Trophoblast cell (in vitro differentiated cells and primary cell): ENCODE measurements around the gene CLEC16A.

Experiments used
- DNase-seq, 2 donors: peaks; one replicate each; pipeline ENCODE4 v3.0.0-alpha.2; 2016
- H2AFZ ChIP-seq: 2 replicates; pipeline ENCODE4 v1.6.1; 2013; ENCODE audit warnings: low read length, moderate library complexity, mild to moderate bottlenecking; ENCODE audit not compliant: insufficient read depth, poor library complexity
- H2AK5ac ChIP-seq: 2 replicates; pipeline ENCODE4 v1.6.1; 2013; ENCODE audit warnings: mild to moderate bottlenecking, low read length
- H2BK120ac ChIP-seq: 2 replicates; pipeline ENCODE4 v1.6.1; 2013; ENCODE audit warnings: low read length, mild to moderate bottlenecking, moderate library complexity; ENCODE audit not compliant: insufficient read depth, poor library complexity
- H2BK12ac ChIP-seq: 2 replicates; pipeline ENCODE4 v1.6.1; 2013; ENCODE audit warnings: mild to moderate bottlenecking, low read length, moderate library complexity
- H2BK5ac ChIP-seq: 2 replicates; pipeline ENCODE4 v1.6.1; 2013; ENCODE audit warnings: low read length, low read depth, moderate library complexity, mild to moderate bottlenecking; ENCODE audit not compliant: poor library complexity
- H3K14ac ChIP-seq: 2 replicates; pipeline ENCODE4 v1.6.1; 2013; ENCODE audit warnings: mild to moderate bottlenecking, low read length
- H3K18ac ChIP-seq: 2 replicates; pipeline ENCODE4 v1.6.1; 2013; ENCODE audit warnings: mild to moderate bottlenecking, low read length
- H3K23ac ChIP-seq: 2 replicates; pipeline ENCODE4 v1.6.1; 2013; ENCODE audit warnings: low read length
- H3K27ac ChIP-seq: 2 replicates; pipeline ENCODE4 v1.5.1; 2013; ENCODE audit warnings: low read depth, mild to moderate bottlenecking, inconsistent platforms, low read length, moderate library complexity
- H3K27me3 ChIP-seq: 2 replicates; pipeline ENCODE4 v1.6.1; 2013; ENCODE audit warnings: inconsistent platforms, mild to moderate bottlenecking, low read length, moderate library complexity; ENCODE audit not compliant: insufficient read depth
- H3K36me3 ChIP-seq, 2 experiments: 1 replicate in 1 of 2; 2 replicates in 1 of 2; pipeline ENCODE4 v1.6.1; 2013; ENCODE audit warnings: low read length in 2 of 2, mild to moderate bottlenecking in 2 of 2, moderate library complexity in 1 of 2; ENCODE audit not compliant: insufficient read depth in 2 of 2, control insufficient read depth in 1 of 2
- H3K4ac ChIP-seq: 2 replicates; pipeline ENCODE4 v1.6.1; 2013; ENCODE audit warnings: low read depth, mild to moderate bottlenecking, low read length, moderate library complexity
- H3K4me1 ChIP-seq, 2 experiments: 1 replicate in 1 of 2; 2 replicates in 1 of 2; pipeline ENCODE4 v1.6.1; 2013; ENCODE audit warnings: low read length in 2 of 2, mild to moderate bottlenecking in 2 of 2, moderate library complexity in 1 of 2; ENCODE audit not compliant: insufficient read depth in 2 of 2, control insufficient read depth in 1 of 2
- H3K4me2 ChIP-seq: 2 replicates; pipeline ENCODE4 v1.6.1; 2013; ENCODE audit warnings: inconsistent platforms, mild to moderate bottlenecking, low read length, moderate library complexity
- H3K4me3 ChIP-seq: 2 replicates; pipeline ENCODE4 v1.5.1; 2013; ENCODE audit warnings: mild to moderate bottlenecking, low read depth, low read length, inconsistent platforms
- H3K79me1 ChIP-seq: one replicate; pipeline ENCODE4 v1.6.1; 2013; ENCODE audit warnings: low read length
- H3K79me2 ChIP-seq: 2 replicates; pipeline ENCODE4 v1.6.1; 2013; ENCODE audit warnings: low read length, mild to moderate bottlenecking; ENCODE audit not compliant: control insufficient read depth, insufficient read depth, poor library complexity
- H3K9ac ChIP-seq: 2 replicates; pipeline ENCODE4 v1.6.1; 2013; ENCODE audit warnings: mild to moderate bottlenecking, low read length
- H3K9me3 ChIP-seq: 2 replicates; pipeline ENCODE4 v1.6.1; 2013; ENCODE audit warnings: low read depth, mild to moderate bottlenecking, control low read depth, inconsistent platforms, low read length; ENCODE audit not compliant: insufficient read depth
- H4K12ac ChIP-seq: 2 replicates; pipeline ENCODE4 v1.6.1; 2013; ENCODE audit warnings: low read depth, mild to moderate bottlenecking, low read length, moderate library complexity
- H4K8ac ChIP-seq: 2 replicates; pipeline ENCODE4 v1.6.1; 2013; ENCODE audit warnings: low read depth, mild to moderate bottlenecking, low read length, moderate library complexity
- H4K91ac ChIP-seq: one replicate; pipeline ENCODE4 v1.6.1; 2013; ENCODE audit warnings: low read depth, mild to moderate bottlenecking, low read length, moderate library complexity
- WGBS: extraction: QIAGEN DNeasy Blood & Tissue Kit; methylation state at CpG from one replicate; pipeline ENCODE4 v1.1.7; 2013; ENCODE audit warnings: missing lambda C conversion rate; ENCODE audit not compliant: insufficient read length, insufficient coverage; ENCODE audit errors: extremely low coverage; 5-methylcytosine and 5-hydroxymethylcytosine counted together

The CLEC16A gene

DNA sequence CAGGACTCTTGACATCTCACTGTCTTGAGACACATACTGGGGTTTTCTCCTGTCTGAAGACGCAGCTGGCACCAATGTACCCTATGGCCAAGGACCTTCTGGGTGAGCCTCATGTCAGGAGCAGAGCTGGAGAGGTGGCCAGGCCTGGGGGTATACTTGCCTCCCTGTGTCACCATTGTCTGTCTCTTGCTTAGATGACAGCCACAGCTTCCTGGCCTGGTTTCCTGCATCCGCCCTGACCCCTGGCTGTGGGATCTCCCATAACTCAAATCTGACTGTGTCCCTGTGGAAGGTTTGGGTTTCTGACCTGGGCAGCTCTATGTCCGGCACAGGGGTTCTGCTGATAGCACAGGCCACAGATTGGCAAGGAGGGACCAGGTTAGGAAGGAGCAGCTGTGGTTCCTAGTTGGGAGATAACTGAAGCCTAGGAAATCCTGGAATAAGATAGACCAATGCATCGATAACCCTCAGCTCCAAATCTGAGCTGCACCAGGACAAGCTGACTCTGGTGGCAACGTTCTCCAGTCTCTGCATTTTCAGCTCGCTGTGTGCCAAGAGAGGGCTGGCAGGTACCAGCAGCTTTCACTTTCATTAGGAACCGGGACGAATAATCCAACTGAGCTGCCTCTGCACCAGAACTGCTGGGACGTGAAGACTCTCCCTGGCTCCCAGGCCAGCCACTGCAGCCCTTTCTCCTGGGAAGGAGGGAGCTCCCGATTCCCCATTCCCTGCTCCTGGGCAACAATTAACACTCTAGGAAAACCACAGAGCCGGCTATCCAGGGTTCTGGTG, 7.1 kb upstream of the CLEC16A start:
- Histone ChIP-seq H2AFZ (no peak overlapping the region), H3K9ac (no peak overlapping the region), H3K79me2 (peaks cover 14% of the 10 kb centered on the region), H4K12ac (no peak overlapping the region), H3K79me1 (peaks cover 12% of the 10 kb centered on the region), H2BK5ac (no peak overlapping the region), H3K27me3 (no peaks in the 10 kb centered on the region), H3K9me3 (peaks cover 2% of the 10 kb centered on the region), H3K4me2 (no peak overlapping the region), H3K36me3 (peaks cover 7 to 11% of the 10 kb centered on the region in 2 experiments), H4K8ac (no peak overlapping the region), H3K18ac (no peak overlapping the region), H3K27ac (no peak overlapping the region), H3K4me3 (no peak overlapping the region), H3K4ac (no peak overlapping the region), H3K14ac (no peak overlapping the region), H3K23ac (peak overlapping the region; percentile 49), H4K91ac (no peak overlapping the region), H2AK5ac (no peak overlapping the region), H2BK120ac (no peak overlapping the region), H3K4me1 (peaks cover 30 to 52% of the 10 kb centered on the region in 2 experiments), H2BK12ac (no peak overlapping the region)
- DNase-seq = no peak
- WGBS = no CpG with 5 or more reads among the region's 11 CpGs

DNA sequence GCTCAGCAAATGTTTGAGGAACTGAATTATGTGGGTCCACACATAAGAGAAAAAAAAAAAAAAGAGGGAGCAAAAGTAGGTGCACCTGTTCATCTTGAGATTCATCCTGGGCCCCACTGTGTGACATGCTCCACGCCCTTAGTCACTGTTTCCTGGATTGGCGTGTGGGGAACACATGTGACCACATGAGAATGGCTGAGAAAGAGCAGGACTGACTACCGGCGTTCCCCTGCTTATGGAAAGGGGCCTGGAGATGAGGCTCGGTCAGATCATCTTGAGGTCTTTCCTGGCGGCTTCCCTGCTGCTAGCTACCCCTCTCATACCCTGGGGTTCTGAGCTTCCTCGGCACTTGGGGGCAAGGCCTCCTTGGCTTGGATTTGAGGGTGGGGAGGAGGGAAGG, 6.0 kb upstream of the CLEC16A start:
- no peak for DNase-seq
- Histone ChIP-seq H4K91ac (no peak overlapping the region), H4K8ac (no peak overlapping the region), H3K79me1 (peaks cover 11% of the 10 kb centered on the region), H3K14ac (no peak overlapping the region), H2BK12ac (no peak overlapping the region), H3K79me2 (peaks cover 14% of the 10 kb centered on the region), H3K27ac (no peak overlapping the region), H3K27me3 (no peaks in the 10 kb centered on the region), H3K23ac (no peak overlapping the region), H3K9me3 (peaks cover 1% of the 10 kb centered on the region), H3K4me2 (no peak overlapping the region), H4K12ac (no peak overlapping the region), H3K4ac (peak overlapping the region; percentile 17), H2BK5ac (no peak overlapping the region), H3K36me3 (peaks cover 6 to 11% of the 10 kb centered on the region in 2 experiments), H3K4me3 (no peak overlapping the region), H2AFZ (no peak overlapping the region), H3K4me1 (peaks cover 25 to 45% of the 10 kb centered on the region in 2 experiments), H2BK120ac (no peak overlapping the region), H3K18ac (no peak overlapping the region), H2AK5ac (no peak overlapping the region), H3K9ac (no peak overlapping the region)
- WGBS = no CpG with 5 or more reads among the region's 7 CpGs

DNA sequence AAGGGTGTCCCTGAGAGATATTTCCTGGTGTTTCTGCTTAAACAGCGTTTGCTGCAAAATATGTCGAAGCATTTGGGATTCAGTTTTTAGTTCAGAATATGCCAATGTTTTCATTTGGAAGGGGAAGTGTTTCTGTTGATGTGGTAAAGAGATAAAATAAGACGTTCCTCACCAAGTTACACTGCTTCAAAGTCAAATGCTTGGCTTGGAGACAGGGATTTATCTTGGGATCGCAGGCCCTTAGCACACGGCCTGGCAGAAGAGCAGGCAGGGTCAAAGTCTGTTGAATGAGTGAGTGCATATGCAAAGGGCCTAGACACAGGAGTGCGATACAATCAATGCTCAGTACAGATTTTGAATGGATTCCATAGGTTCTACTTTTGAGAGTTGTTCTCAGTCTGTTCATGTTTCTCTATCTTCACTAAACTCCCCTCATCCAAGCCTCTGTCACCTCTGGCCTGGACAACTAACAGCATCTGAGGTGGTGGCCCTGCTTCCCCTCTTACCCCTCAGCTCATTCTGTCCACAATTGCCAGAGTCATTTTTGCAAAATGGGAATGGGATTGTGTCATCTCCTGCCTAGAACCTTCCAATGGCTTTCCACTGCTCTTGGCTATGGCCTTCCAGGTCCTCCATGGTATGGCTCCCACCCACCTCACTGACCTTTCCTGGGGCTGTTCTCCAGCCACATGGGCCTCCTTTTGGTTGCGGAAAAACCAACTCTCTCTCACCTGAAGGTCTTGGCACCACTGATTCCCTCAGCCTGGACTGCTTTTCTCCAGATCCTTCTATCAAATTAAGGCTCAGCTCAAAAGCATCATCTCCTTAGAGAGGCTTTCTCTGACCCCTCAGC, 5.3 kb upstream of the CLEC16A start:
- H3K36me3 ChIP-seq = peaks cover 6 to 11% of the 10 kb centered on the region in 2 experiments
- H2BK12ac ChIP-seq = no peak overlapping the region
- no peak overlapping the region for H3K4ac ChIP-seq
- no peak overlapping the region for H3K18ac ChIP-seq
- WGBS = no CpG with 5 or more reads among the region's 7 CpGs
- H3K27me3 ChIP-seq = no peaks in the 10 kb centered on the region
- peaks cover 14% of the 10 kb centered on the region for H3K79me2 ChIP-seq
- H3K79me1 ChIP-seq = peaks cover 7% of the 10 kb centered on the region
- no peak overlapping the region for H3K4me3 ChIP-seq
- no peak for DNase-seq
- H3K23ac ChIP-seq = no peak overlapping the region
- no peak overlapping the region for H2AK5ac ChIP-seq
- H2AFZ ChIP-seq = no peak overlapping the region
- no peak overlapping the region for H4K8ac ChIP-seq
- H2BK120ac ChIP-seq = no peak overlapping the region
- no peaks in the 10 kb centered on the region for H3K9me3 ChIP-seq
- H3K27ac ChIP-seq = no peak overlapping the region
- no peak overlapping the region for H3K14ac ChIP-seq
- no peak overlapping the region for H3K9ac ChIP-seq
- peaks cover 19 to 38% of the 10 kb centered on the region in 2 experiments for H3K4me1 ChIP-seq
- H3K4me2 ChIP-seq = no peak overlapping the region
- no peak overlapping the region for H4K12ac ChIP-seq
- no peak overlapping the region for H2BK5ac ChIP-seq
- no peak overlapping the region for H4K91ac ChIP-seq

DNA sequence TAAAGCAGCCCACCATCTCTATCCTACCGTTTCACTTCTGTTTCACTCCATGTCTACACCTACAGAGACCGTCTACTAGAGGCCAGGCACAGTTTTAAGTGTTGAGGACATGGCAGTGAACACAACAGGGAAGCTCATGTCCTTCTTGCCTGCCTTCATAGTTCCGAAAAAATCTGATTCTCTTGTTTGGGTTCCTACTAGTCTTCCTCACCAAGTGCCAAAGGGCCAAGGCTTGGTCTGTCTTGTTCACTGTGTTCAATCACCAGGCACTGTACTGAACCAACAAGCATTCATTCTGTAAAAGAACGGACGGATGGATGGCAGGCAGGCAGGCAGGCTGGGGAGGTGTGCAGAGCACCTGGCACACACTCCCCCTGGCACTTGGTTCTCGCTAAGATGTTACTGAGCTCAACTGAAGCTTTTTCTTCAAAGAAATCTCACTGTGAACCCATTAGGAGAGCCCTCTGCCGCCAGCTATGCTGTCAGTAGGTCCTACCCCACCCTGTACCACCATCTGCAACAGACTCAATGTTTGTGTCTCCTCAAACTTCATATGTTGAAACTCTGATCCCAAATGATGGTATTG, 4.6 kb upstream of the CLEC16A start:
- no peak overlapping the region for H3K18ac ChIP-seq
- H4K91ac ChIP-seq = no peak overlapping the region
- H4K12ac ChIP-seq = no peak overlapping the region
- no peak overlapping the region for H2BK5ac ChIP-seq
- H2AK5ac ChIP-seq = no peak overlapping the region
- WGBS = no CpG with 5 or more reads among the region's 7 CpGs
- no peaks in the 10 kb centered on the region for H3K27me3 ChIP-seq
- H3K9ac ChIP-seq = no peak overlapping the region
- H3K79me1 ChIP-seq = peaks cover 7% of the 10 kb centered on the region
- H3K4me1 ChIP-seq = peaks cover 15 to 33% of the 10 kb centered on the region in 2 experiments
- no peak for DNase-seq
- H3K4me2 ChIP-seq = peak overlapping the region; percentile 70
- no peak overlapping the region for H3K14ac ChIP-seq
- no peak overlapping the region for H2BK12ac ChIP-seq
- H2BK120ac ChIP-seq = no peak overlapping the region
- H3K4me3 ChIP-seq = no peak overlapping the region
- H3K23ac ChIP-seq = no peak overlapping the region
- peaks cover 6 to 11% of the 10 kb centered on the region in 2 experiments for H3K36me3 ChIP-seq
- H3K27ac ChIP-seq = no peak overlapping the region
- no peaks in the 10 kb centered on the region for H3K9me3 ChIP-seq
- no peak overlapping the region for H2AFZ ChIP-seq
- H4K8ac ChIP-seq = no peak overlapping the region
- H3K4ac ChIP-seq = no peak overlapping the region
- peaks cover 17% of the 10 kb centered on the region for H3K79me2 ChIP-seq
